ENCODE data around the gene MRPS26.
"Not testable (repeated sequence)": the region's sequence is repeated elsewhere in the genome, so short reads cannot be mapped to it uniquely, and the experiment has no call there.

DNA sequence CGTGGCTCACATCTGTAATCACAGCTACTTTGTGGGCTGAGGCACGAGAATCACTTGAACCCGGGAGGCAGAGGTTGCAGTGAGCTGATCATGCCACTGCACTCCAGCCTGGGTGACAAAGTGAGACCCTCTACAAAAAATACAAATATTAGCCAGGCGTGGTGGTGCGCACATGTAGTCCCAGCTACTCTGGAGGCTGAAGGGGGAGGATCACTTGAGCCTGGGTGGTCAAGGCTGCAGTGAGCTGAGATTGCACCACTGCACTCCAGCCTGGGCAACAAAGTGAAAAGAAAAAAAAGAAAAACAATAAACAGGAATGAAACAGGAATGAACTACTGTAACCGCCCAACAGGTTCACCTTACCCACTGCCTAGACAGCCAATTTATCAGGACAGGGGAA is 18.3 kb downstream of the MRPS26 start:
- not testable (repeated sequence) for TF ChIP-seq CTCF, POLR2A (IDR thresholded peaks at IDR 0.05)
